Left ventricle myocardium inferior (tissue), 1 donor: ENCODE data around the gene ZNF668. TPM values are rescaled to one million over a fixed set of nuclear protein-coding genes. Genes with fewer than 3 reads are reported as not detected.

Experiments used
- DNase-seq: peaks from one replicate; pipeline ENCODE4 v3.0.0-alpha.2; 2020
- H3K27ac ChIP-seq: fragments of 200-600 bp; replicated peaks from 2 replicates; pipeline ENCODE4 v1.8.0; 2021
- H3K27me3 ChIP-seq: fragments of 200-600 bp; 2 replicates; pipeline ENCODE4 v1.8.0; 2021; ENCODE audit warnings: low read depth
- H3K36me3 ChIP-seq: fragments of 200-600 bp; 2 replicates; pipeline ENCODE4 v1.8.0; 2021
- H3K4me1 ChIP-seq: fragments of 200-600 bp; 2 replicates; pipeline ENCODE4 v1.8.0; 2021
- H3K4me3 ChIP-seq: fragments of 200-600 bp; 2 replicates; pipeline ENCODE4 v1.8.0; 2021; ENCODE audit warnings: mild to moderate bottlenecking, moderate library complexity
- H3K9me3 ChIP-seq: fragments of 200-600 bp; replicated peaks from 2 replicates; pipeline ENCODE4 v1.8.0; 2021
- CTCF ChIP-seq: fragments of 200-600 bp; IDR thresholded peaks from 2 replicates; pipeline ENCODE4 v1.8.0; 2021; ENCODE audit warnings: antibody characterized with exemption, mild to moderate bottlenecking, borderline replicate concordance
- intact Hi-C: fragments of 100-400 bp; cut with micrococcal nuclease; formaldehyde crosslinking; loops from one replicate; pipeline ENCODE4 v1.11.0; 2022
- total RNA-seq: library from RNA; stranded (reverse); fragmentation: NEBNext Ultra II Directional; extraction: Animal tissue kit (Norgen Biotek cat#: 25700); gene quantifications from one replicate; pipeline ENCODE4 v1.2.1, GENCODE V29; 2021
- donor health status: DM: no; HTN: yes; CAD: no; lungs with severe emphysema.

ZNF668 gene
- total RNA-seq, 1 donor from 2014 or later: 5.3 TPM

- TF ChIP-seq CTCF: no peak
- Histone ChIP-seq H3K4me1 (peaks cover 69% of the 10 kb centered on the region), H3K27ac (peak overlapping the region; percentile 99), H3K4me3 (no peak overlapping the region), H3K27me3 (no peaks in the 10 kb centered on the region), H3K9me3 (no peaks in the 10 kb centered on the region), H3K36me3 (peaks cover 37% of the 10 kb centered on the region)
- DNase-seq: no peak
- intact Hi-C loops: no loop called here
These were observed 40.4 kb upstream of the ZNF668 start for GRCh38 chr16:31114468-31114867.

DNA sequence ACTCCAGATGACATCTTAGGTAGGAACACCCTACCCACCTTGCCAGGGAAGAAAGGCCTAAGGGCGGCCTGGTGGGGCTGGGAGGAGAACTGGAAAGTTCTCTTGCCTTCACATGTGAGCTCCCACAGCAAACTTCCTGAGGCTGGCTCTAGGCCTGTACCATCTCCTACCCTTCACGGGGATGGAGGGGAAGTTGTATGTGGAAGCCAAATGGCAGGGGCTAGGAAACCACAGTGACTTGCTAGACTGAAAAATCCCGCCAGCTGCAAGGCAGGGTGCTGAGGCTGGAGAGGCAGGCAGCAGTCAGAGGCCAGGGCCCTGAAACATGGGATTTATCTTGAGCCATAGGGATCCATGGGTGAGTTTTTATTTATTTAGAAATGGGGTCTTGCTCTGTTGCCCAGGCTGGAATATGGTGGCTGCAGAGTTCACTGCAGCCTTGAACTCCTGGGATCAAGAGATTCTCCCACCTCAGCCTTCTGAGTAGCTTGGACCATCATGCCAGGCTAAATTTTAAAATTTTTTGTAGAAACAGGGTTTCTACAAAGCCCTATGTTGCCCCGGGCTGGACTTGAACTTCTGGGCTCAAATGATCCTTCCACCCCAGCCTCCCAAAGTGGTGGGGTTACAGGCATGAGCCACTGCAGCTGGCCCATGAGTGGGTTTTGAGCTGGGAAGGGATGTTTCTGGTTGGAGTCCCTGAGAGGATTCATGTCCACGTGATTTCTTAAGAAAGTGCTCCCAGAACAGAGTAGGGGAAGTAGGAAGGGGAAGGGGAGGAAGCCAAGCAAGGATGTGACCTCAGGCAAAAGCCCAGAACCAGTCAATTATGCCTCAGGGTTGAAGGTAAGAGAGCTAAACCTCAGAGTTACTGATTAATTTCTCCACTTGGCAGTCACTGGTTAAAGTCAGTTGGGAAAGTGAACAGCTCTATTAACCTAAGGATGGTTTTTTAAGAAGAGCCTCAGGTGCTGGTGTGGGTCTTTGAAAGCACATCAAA lies 39.4 kb upstream of the ZNF668 start:
- Histone ChIP-seq H3K27ac (peak overlapping the region; percentile 99), H3K36me3 (peaks cover 34% of the 10 kb centered on the region), H3K4me1 (peaks cover 69% of the 10 kb centered on the region), H3K27me3 (no peaks in the 10 kb centered on the region), H3K4me3 (peak overlapping the region; percentile 33), H3K9me3 (no peaks in the 10 kb centered on the region)
- intact Hi-C loops: no loop called here
- no peak for TF ChIP-seq CTCF
- DNase-seq: no peak

DNA sequence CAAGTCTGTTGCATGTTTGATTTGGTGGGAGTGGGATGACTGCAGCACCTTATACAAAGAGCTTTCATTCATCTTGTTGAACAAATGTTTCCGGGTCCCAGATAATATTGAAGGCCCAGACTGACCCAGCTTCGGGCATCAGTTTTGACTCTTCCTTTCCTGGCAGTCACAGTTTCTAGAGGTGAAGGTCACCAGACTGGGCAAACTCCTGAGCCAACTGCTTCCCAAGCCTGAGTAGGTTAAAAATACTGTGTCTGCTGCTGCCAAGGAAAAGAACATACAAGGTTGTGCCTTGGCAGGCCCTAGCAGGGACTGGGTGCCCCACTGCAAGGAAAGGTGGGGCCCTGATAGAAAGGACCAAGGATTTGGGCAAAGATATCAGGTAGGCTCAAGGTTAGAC lies 38.7 kb upstream of the ZNF668 start:
- DNase-seq: no peak
- Histone ChIP-seq H3K27ac (peak overlapping the region; percentile 99), H3K4me3 (no peak overlapping the region), H3K9me3 (no peaks in the 10 kb centered on the region), H3K4me1 (peaks cover 68% of the 10 kb centered on the region), H3K36me3 (peaks cover 34% of the 10 kb centered on the region), H3K27me3 (no peaks in the 10 kb centered on the region)
- TF ChIP-seq CTCF: no peak
- intact Hi-C loops: no loop called here

DNA sequence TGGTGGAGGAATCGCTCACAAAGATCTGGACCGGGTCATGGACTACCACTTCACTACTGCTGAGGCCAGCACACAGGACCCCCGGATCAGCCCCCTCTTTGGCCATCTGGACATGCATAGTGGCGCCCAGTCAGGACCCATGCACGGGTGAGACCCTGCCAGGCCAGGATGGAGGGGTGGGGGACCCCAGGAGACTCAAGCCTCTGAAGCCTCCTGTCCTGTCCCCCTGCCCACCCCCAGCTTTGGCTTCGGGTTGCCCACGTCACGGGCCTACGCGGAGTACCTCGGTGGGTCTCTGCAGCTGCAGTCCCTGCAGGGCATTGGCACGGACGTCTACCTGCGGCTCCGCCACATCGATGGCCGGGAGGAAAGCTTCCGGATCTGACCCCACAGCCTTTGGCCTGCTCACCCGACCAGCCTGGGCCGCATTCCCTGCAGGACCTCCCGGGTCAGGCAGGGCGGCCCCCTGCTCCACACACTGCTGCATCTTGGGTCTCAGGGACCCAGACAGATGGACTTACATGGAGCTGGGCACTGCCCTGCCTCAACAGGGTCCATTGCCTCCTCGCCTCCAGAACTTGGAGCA lies 37.9 kb upstream of the ZNF668 start:
- Histone ChIP-seq H3K36me3 (peaks cover 34% of the 10 kb centered on the region), H3K4me1 (peaks cover 65% of the 10 kb centered on the region), H3K4me3 (no peak overlapping the region), H3K9me3 (no peaks in the 10 kb centered on the region), H3K27ac (peak overlapping the region; percentile 99), H3K27me3 (no peaks in the 10 kb centered on the region)
- intact Hi-C loops: no loop called here
- no peak for DNase-seq
- TF ChIP-seq CTCF: no peak

GRCh38 chr16:31110106-31111034 lies 36.3 kb upstream of the ZNF668 start:
- H3K27me3 ChIP-seq: no peaks in the 10 kb centered on the region
- intact Hi-C loops: no loop called here
- TF ChIP-seq CTCF: no peak
- no peak overlapping the region for H3K27ac ChIP-seq
- no peak for DNase-seq
- H3K36me3 ChIP-seq: peaks cover 34% of the 10 kb centered on the region
- no peak overlapping the region for H3K4me3 ChIP-seq
- peaks cover 62% of the 10 kb centered on the region for H3K4me1 ChIP-seq
- no peaks in the 10 kb centered on the region for H3K9me3 ChIP-seq
